ENCODE data around the gene C11orf52.

The C11orf52 gene

DNA sequence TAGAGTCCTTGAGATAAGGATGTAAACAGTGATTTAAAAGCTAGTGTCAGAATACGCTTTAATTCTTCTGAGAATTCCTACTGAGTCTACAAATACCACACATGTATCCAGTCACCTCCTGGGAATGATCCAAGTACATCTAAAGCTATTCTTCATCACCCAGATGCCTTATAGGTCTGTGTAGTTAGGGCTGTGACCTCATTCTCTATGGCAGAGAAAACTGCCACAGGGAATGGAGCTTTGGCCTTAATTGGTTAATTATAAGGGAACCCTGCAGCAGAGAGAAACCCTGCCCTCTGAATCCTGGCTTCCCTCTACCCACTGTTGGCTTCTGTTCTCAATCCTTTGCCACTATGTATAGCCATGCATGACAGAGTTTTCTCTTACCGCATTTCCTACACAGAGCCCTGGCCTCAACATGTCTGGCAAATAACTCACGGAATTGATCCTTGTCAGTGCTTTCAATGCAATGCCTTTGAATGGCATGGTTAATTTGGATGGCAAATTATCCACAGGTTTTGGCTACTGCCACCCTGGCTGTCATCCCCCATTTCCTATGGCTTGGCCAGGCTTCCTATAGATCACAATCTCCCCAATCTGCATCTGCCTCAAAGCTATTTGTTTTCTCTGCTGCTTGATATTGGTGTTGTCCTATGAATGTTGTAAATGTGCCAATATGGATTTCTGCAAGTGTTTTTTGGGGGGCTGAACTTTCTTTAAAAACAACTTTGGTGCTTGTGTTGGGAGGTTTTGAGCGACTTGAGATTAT, 21.3 kb downstream of the C11orf52 start:
- DNase-seq: no peak

DNA sequence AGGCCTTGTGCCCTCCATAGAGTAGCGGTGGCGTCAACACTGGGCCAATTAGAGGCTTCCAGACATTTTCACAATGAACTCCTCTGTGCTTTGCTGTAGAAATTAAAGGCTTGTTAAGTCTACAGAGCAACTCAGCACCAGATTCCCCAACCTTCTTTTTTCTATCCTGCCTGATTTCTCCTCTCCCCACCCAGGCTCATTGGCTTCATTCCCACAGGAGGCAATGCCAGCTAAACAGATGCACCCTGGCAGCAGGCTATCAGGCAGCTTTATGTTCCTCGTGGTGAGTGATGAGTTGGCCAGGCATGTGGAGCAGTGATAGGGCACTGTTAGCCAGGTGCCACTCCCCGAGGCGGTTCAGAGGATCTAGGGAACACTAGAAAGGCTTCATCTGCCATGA, 23.2 kb downstream of the C11orf52 start:
- DNase-seq: no peak

DNA sequence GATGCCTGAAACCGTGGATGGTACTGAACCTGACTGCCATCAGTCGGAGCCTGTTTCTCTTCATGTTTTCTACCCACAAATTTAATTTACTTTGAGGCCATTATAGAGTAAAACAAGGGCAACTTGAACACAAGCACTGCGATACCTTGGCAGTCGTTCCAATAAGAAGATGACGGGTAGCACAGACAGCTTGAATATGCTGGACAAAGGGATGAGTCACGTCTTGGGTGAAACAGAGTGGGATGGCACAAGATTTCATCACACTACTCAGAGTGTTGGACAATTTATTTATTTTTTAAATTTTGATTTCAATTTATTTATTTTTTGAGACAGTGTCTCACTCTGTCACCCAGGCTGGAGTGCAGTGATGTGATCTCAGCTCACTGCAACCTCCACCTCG, 24.1 kb downstream of the C11orf52 start:
- no peak for DNase-seq

DNA sequence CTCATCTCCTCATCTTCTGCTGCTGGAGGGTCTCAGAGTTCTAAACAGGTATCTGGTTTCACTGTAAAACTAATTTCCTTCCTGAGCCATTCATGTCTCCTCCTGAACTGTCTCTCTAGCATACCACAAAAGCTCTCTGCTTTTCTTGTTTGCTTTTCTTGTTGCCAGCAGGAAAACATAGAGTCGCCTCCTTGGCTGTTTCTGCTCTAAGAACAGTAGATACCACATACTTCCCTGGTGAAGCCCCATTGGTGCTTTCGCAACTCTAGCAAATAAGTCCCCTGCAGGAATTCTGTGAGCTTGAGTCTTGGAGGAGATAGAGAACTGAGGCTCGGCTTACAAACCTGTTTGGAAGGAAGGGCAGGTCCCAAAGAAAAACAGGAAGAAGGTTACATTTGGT, 25.4 kb downstream of the C11orf52 start:
- no peak for DNase-seq

DNA sequence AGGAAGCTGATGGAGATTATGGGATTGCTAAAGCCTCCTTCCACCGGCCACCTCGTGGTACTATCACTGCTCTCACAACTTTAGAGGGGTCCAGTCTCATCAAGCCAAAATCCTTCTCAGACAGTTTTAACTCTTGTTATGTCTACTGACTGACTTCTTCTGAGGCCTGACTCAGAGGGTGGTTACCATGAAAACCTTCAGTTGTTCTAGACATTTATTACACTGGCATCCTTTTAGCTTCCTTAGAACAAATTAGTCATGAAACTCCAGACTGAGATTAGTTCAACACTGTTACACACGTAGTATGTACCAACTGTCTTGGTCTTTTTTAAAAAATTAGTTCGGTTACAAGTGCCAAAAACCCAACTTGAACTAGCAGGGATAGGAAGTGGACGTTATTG, 25.9 kb downstream of the C11orf52 start:
- no peak for DNase-seq

DNA sequence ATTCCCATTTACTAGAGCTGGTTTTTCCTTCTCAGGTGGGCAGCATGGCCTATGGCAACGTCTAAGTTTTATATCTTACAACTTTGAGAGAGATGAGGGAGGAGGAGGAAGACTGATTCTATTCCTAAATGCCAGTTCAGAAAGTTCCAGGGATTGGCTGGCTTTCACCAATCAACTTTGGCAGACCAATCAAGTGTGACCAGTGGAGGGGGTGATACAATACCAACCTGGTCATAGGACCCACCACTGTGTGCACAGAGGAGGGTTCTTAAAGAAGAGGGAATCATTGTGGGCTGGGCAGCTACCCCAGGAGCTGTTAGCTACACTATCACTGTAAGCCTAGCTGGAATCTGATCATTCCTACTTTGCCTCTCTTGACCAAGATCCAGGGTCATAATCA, 26.5 kb downstream of the C11orf52 start:
- DNase-seq: no peak

DNA sequence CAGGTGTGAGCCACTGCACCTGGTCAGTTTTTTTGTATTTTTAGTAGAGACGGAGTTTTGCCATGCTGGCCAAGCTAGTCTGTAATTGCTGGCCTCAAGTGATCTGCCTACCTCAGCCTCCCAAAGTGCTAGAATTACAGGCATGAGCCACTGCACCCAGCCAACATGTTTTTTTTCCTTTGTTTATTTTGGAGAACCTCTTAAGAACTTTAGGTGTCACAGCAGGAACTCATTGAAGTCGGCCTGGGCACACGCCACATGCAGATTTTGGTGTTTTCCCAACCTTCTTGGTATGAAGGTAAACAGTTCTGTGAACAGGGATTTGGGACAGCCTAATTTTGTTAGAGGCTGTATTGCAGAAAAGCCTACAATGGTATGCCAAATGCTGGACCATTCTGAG, 27.8 kb downstream of the C11orf52 start:
- DNase-seq: no peak

DNA sequence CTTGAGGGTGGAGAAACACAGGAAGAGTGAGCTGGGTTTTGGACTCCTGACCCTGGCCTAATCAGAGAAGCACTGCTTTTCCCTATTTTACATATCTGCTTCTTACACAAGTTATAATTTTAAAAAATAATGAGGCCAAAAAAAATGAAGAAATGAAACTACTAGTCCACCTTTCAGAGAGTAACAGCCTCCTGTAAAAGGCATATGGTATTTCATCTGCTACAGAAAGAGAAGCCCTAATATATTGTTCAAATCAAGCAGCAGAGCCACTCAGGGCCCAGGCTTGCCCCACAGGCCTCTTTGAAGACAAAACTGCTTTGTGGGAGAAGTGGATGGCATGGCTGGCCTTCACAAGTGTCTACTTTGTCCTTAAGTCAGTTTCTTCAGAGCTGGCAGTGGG, 28.4 kb downstream of the C11orf52 start:
- DNase-seq: no peak

DNA sequence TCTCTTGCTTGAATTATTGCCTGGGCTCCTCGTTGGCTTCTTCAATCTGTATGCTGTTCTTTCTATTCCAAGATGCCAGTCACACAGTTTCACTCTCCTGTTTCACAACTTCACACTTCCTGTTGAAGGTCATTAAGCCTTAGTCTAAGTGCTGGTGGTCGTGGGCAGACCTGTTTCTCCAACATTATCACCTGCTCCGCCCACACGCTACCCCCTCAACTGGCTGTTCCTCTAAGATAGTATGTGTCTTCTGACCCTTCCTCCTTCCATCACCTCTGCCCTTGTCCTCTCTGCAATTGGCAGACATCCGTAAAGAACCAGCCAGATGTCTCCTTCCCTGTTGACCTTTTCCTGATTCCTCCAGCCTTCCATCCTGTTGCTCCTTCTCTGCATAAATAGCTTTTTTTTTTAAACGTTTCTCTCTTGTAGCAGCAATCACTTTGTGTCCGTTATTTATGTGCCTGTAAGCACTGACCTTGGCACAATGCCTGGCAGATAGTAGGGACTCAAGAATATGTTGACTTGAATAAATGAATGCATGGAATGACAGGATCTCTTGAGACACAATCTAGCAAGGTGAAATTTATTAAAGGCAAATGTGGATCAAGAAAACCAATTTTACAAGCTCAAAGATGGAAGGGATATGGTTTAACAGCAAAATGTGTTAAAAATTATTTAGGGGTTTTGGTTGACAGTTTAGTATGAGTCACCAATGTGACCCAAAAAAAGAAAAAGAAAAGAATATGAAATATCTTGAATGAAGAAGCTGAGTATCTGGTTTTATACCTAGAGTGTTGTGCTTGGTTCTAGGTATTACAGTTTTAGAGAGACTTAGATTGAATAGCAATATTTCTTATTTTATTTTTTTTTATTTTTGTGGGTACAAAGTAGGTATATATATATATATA, 31.1 kb downstream of the C11orf52 start:
- no peak for DNase-seq

DNA sequence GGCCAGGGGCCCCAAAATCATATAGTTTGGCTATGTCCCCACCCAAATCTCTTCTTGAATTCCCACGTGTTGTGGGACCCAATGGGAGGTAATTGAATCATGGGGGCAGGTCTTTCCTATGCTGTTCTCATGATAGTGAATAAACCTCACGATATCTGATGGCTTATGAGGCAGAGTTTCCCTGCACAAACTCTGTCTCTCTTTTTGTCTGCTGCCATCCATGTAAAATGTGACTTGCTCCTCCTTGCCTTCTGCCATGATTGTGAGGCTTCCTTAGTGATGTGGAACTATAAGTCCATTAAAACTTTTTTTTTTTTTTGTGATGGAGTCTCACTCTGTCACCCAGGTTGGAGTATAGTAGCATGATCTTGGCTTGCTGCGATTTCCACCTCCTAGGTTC, 32.9 kb downstream of the C11orf52 start:
- DNase-seq: no peak

DNA sequence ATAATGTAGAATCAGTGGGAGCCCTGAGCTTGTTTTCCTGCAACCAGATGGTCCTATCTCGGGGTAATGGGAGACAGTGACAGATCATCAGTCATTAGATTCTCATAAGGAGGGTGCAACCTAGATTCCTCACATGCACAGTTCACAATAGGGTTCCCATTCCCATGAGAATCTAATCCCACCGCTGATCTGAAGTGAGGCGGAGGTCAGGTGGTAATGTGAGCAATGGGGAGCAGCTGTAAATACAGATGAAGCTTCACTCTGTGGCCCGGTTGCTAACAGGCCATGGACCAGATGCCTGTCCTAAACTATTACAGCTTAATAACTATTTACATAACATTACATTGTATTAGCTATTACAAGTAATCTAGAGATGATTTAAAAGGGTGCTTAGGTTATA, 35.4 kb downstream of the C11orf52 start:
- no peak for DNase-seq

DNA sequence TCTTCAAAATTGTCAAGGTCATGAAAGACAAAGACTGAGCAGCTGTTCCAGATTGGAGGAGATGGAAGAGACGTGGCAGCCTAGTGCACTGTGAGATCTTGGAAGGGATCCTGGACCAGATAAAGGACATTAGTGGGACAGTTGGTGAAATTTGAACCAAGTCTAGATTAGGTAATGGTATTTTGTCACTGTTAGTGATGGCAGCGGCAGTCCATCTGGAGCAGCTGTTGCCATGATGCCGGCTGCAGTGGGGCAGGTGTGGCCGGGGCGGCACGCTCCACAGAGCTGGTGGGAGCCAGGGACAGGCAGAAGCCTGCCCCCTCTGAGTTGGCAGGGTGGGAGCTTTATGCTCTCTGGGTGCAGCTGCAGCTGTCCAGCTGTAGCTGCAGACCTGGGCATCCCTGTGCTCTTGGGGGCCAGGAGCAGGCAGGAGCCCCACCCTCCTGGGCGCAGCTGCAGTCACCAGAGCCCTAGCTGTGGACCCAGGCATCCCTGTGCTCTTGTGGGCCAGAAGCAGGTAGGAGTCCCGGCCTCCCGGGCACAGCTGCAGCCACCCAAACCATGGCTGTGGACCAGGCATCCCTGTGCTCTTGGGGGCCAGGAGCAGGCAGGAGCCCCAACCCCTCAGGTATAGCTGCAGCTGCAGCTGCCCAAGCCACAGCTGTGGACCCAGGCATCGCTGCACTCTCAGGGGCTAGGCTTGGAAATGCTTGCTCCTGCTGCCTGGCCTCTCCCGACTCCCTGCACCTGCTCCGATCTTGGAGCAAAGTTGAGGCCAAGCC, 39.1 kb downstream of the C11orf52 start:
- no peak for DNase-seq

DNA sequence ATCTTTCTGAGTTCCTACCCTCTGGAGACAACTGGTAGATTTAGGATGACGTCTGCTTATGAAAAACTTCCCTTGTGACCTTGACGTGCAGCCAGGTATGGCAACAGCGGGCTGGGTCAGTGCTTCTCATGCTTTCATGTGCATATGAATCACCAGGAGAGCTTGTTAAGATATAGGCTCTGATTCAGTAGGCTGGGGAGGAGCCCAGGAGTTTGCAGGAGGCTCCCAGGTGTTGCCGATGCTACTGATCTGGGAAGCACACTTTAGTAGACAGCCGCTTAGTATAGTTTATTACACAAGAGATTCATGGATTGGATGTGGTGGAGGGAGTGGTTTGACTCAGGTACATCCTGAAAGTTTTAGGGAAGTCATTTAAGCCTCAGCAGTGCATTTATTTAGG, 42.2 kb downstream of the C11orf52 start:
- DNase-seq: no peak

DNA sequence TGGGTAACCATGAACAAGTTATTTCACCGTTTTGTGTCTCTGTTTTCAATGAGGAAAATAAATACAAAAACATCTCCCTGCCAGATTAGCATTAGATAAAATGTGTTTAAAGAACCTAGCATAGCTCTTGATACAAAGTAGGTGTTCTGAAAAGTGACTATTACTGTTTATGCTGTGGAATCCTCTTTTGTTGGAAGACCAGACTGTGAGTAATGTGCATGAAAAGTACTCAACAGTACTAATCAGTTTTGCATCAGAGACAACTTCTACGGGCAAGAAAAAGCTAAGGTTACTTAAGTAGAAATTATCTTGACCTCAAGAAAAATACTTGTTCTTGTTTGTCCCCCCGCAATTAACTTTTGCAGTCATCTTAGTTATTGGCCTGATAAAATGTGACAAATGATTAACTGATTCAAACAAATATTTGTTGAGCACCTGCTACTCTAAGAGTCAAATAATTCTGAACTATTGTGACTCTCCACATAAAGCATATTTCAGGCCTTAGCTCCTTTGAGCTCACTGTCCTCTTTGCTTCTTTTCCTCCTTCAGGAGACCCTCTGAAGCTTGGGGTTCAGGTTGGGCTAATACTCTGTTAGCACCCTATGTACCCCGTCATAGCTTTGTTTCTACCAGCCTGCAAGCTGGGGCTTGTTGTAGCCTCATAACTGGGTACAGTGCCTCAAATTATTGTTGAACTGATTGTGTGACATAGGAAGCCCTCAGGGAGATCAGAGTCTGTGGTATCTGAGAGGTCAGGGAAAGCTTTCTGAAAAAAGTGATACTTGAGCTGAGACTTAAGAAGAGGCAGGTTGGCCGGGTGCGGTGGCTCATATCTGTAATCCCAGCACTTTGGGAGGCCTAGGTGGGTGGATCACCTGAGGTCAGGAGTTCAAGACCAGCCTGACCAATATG, 42.9 kb downstream of the C11orf52 start:
- no peak for DNase-seq

DNA sequence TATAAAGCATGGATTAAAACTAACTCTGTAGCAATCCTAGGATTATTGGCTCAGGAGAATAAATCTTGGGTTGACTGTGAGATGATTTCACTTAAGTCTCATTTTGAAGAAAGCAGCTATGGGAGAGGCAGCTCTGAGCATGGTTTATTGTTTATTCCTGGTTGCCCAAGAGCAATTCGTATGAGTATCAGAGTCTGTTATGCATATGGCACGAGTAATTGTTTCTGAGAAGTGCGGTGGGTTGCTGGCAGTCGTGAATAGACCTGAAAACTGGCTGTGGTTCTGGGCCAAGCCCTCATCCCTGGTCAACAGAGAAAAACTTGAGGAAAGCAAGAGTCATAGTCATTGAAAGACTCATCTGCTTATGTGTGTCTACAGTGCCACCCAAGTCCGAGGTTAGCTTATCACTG, 45.2 kb downstream of the C11orf52 start:
- DNase-seq: no peak

DNA sequence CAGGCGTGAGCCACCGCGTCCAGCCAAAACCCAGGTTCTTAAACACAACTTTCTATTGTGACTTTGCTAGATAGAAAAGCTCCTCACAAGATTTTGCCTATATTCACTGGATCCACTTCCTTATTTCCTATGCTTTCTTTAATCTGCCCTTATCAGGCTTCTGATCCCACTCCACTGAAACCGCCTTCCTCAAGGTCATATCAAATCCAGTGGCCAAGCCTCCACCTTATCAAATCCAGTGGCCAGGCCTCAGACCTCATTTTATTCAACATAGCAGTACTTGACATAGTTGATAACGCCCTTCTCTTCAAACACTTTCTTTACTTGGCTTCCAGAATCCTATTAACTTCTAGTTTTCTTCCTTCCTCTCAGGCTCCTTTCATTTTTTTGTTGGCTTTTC, 48.0 kb downstream of the C11orf52 start:
- no peak for DNase-seq

DNA sequence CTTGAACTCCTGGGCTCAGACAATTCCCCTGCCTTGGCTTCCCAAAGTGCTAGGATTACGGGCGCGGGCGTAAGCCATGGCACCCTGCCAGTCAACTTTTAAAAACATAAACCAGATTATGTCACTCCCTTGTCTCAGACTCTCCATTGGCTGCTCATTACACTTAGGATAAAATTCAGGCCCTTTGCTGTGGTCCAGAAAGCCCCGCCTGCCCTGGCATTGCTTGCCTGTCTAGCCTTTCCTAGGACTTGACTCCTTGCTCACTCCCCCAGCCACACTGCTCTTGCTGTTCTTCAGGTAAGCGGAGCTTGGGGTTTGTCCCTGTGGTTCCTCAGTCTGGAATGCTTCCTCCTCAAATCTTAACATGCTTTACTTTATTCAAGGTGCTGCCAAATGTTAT, 48.9 kb downstream of the C11orf52 start:
- DNase-seq: no peak

DNA sequence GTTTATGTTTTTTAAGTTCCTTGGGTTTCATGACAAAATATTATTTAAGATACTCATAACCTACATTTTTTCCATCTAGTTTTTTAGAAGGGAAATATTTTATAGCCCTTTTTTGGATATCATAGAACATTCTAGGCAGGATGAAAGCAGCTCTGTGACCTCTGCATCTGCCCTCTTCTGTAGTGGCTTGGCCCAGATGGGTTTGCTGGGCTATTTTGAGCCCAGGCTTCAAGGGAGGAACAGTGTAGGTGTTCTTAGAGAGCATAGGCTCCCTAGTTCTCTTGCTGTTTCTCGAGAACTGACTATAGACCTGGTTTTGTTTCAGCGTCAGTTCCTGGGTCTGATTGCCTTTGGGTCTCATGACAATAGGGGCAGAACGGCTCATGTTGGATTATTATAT, 50.6 kb downstream of the C11orf52 start:
- no peak for DNase-seq

DNA sequence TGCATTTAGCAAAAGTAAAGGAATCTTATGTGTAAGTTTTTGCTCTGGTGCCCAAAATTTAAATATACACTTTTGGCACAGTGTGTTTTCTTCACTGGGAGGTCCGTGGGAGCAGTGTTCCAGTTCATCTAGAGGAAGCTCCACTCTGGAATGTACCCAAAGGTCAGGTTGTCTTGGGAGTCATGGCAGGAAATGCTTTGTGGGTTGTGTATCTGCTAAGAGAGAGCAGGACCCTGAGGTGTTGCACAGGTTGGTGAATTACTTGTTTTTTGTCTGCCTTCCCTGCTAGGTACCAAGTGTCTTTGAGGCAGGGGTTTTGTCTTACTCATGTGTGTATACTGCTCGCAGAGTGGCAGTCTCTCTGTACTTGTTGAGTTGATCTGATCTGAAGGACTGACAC, 55.7 kb downstream of the C11orf52 start:
- no peak for DNase-seq

DNA sequence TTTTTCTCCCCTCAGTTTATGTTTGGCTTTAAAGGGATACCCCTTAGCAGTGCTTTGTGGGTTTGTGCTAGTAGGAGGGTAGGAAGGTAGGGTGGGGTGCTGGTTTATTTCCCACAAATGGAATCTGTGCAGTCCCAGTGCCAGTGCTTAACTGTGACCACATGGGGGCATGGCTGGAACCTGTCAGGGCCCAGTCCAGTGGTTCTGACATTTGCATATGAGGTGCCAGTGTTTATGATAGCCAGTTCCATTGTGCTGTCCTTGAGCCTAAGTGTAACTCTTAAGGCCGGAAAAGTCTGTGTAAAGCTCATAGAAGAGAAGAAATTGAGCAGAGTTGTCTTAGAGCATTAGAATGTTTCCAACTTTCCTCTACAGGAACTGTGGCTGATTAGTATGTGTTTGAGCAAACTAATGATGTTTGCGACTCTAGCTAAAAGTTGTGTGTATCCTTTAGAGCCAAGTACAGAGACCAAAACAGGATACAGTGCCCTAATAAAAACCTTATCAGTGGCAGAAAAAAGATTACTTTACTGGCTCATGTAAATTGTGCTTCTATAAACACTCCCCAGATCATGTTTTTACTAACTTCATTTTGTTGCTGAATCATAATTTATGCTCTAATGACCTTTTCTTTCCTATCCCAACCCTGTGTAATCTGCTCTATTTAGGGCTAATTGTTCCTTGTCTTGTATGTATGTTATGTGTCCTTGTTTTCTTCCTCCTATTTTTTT, 56.5 kb downstream of the C11orf52 start:
- DNase-seq: no peak

DNA sequence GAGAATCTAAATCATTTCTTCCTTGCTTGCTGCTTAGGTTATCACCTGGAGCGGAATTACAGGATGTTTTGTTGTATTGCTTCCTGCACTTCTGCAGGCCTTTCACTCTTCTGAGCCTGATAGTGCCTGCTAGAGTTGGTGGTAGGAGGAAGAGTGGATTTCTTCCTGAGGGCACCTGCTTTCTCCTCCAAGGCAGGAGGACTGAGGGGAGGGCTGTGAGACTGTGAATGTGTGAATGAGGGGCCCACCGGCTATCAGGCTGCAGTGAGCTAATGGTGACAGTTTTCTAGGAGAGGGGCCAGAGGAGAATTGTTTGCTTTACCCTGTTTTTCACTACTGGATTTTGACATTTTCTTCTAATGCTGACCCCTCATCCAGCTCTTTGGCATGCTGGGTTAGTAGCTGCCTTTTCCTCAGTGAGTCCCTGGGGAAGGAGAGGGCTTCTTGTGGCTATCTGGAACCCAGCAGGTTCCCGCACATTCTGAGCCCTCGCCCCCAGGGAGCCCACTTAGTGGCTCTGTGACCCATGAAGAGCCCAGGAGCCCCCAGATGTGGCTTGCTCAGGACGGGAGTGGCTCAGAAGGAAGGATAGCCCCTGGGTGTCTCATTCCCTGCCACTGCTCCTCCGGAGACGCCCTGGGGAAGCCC, 57.5 kb downstream of the C11orf52 start:
- no peak for DNase-seq

Data from activated T-cell treated with anti-CD3 and anti-CD28 coated beads for 4 hours (primary cell).